Fibroblast of lung (primary cell): ENCODE data around the gene RHOT2. TPM values are rescaled to one million over a fixed set of nuclear protein-coding genes. Genes with fewer than 3 reads are reported as not detected.

ENCODE experiments used
- DNase-seq, 2 donors: peaks; one replicate each; pipeline versions ENCODE4 v3.0.0 to v3.0.0-alpha.2; 2010; ENCODE audit warnings: low read depth in 2 of 2
- H2AFZ ChIP-seq: 2 replicates; pipeline ENCODE4 v1.5.1; 2012; ENCODE audit warnings: low read length, control low read depth, inconsistent platforms
- H3K27ac ChIP-seq: 2 replicates; pipeline ENCODE4 v1.5.1; 2011; ENCODE audit warnings: low read length, control low read depth; ENCODE audit not compliant: insufficient read depth
- H3K27me3 ChIP-seq: 2 replicates; pipeline ENCODE4 v1.5.1; 2011; ENCODE audit warnings: mild to moderate bottlenecking, low read length; ENCODE audit not compliant: control insufficient read depth, insufficient read depth
- H3K36me3 ChIP-seq: 2 replicates; pipeline ENCODE4 v1.5.1; 2011; ENCODE audit warnings: low read length; ENCODE audit not compliant: control insufficient read depth, insufficient read depth
- H3K4me1 ChIP-seq: 2 replicates; pipeline ENCODE4 v1.5.1; 2011; ENCODE audit warnings: low read length; ENCODE audit not compliant: control insufficient read depth, insufficient read depth; ENCODE audit errors: extremely low read depth
- H3K4me2 ChIP-seq: 2 replicates; pipeline ENCODE4 v1.5.1; 2011; ENCODE audit warnings: low read length, control low read depth; ENCODE audit not compliant: insufficient read depth; ENCODE audit errors: extremely low read depth
- H3K4me3 ChIP-seq, 4 experiments: fragments of 200-600 bp in 1 of 4; sonication (generic) in 1 of 4; replicated peaks in 1 of 4; 2 replicates each; pipeline ENCODE4 v1.5.1; 2011 to 2016; ENCODE audit warnings: low read length in 4 of 4, low read depth in 3 of 4, mild to moderate bottlenecking in 3 of 4, control low read depth in 2 of 4, inconsistent platforms in 1 of 4, mixed read lengths in 1 of 4; ENCODE audit not compliant: insufficient read depth in 1 of 4; ENCODE audit errors: control extremely low read depth in 1 of 4
- H3K79me2 ChIP-seq: 2 replicates; pipeline ENCODE4 v1.5.1; 2012; ENCODE audit warnings: mild to moderate bottlenecking, low read length, inconsistent platforms; ENCODE audit not compliant: control insufficient read depth, insufficient read depth
- H3K9ac ChIP-seq: 2 replicates; pipeline ENCODE4 v1.5.1; 2011; ENCODE audit warnings: mild to moderate bottlenecking, low read length, control low read depth; ENCODE audit not compliant: insufficient read depth
- H3K9me3 ChIP-seq: 2 replicates; pipeline ENCODE4 v1.5.1; 2012; ENCODE audit warnings: low read depth, low read length; ENCODE audit not compliant: control insufficient read depth, insufficient read depth
- H4K20me1 ChIP-seq: 2 replicates; pipeline ENCODE4 v1.5.1; 2011; ENCODE audit warnings: low read length; ENCODE audit not compliant: control insufficient read depth, insufficient read depth; ENCODE audit errors: extremely low read depth
- CTCF ChIP-seq, 2 donors: IDR thresholded peaks in 1 of 2; conservative IDR thresholded peaks in 1 of 2; 1 replicate in 1 of 2; 2 replicates in 1 of 2; pipeline ENCODE4 v1.5.1; 2011 to 2012; ENCODE audit warnings: low read length in 2 of 2, control low read depth in 1 of 2, inconsistent platforms in 1 of 2, low read depth in 1 of 2, mild to moderate bottlenecking in 1 of 2
- EZH2 ChIP-seq: IDR thresholded peaks from 2 replicates; pipeline ENCODE4 v1.5.1; 2012; ENCODE audit warnings: low read length, control low read depth, mild to moderate bottlenecking; ENCODE audit errors: missing control alignments
- polyA plus RNA-seq, 2 donors: library from polyadenylated mRNA; depleted of rRNA in 1 of 2; stranded (reverse) in 1 of 2; unstranded in 1 of 2; fragments of >200 nt; gene quantifications; 2 replicates each; pipeline ENCODE4 v1.2.1, GENCODE V29; 2011 to 2012; ENCODE audit warnings: missing spikeins in 1 of 2
- total RNA-seq: library from RNA; depleted of rRNA; stranded (reverse); fragments of >200 nt; gene quantifications from 2 replicates; pipeline ENCODE4 v1.2.1, GENCODE V29; 2014

RHOT2 gene
- total and polyA plus RNA-seq, 2 donors (not counting 1 experiment from before 2014, with no cell fraction given): 29.6 to 35.4 TPM

GRCh38 chr16:710500-711075, 42.7 kb downstream of the RHOT2 start:
- peaks cover 11% of the 10 kb centered on the region for H3K4me1 ChIP-seq
- H3K4me3 ChIP-seq: no peak overlapping the region
- H3K9ac ChIP-seq: no peak overlapping the region
- TF ChIP-seq CTCF (conservative IDR thresholded peaks at IDR 0.05 in 1 of 2, IDR thresholded peaks at IDR 0.05 in 1 of 2; ENCODE audit: low read depth in 1 of 2, low read length in 2 of 2) (no peak), EZH2 (no peak)
- H3K36me3 ChIP-seq: no peaks in the 10 kb centered on the region
- H4K20me1 ChIP-seq: no peaks in the 10 kb centered on the region
- H2AFZ ChIP-seq: no peak overlapping the region
- no peaks in the 10 kb centered on the region for H3K79me2 ChIP-seq
- no peak for DNase-seq
- H3K9me3 ChIP-seq: no peaks in the 10 kb centered on the region
- H3K27me3 ChIP-seq: peaks cover 17% of the 10 kb centered on the region
- no peak overlapping the region for H3K4me2 ChIP-seq
- H3K27ac ChIP-seq: no peak overlapping the region

GRCh38 chr16:711084-711483, 43.2 kb downstream of the RHOT2 start:
- DNase-seq: no peak
- Histone ChIP-seq H4K20me1 (no peaks in the 10 kb centered on the region), H3K36me3 (no peaks in the 10 kb centered on the region), H3K4me3 (no peak overlapping the region), H3K27me3 (peaks cover 17% of the 10 kb centered on the region), H3K4me1 (peaks cover 11% of the 10 kb centered on the region), H3K9me3 (no peaks in the 10 kb centered on the region), H3K79me2 (no peaks in the 10 kb centered on the region), H3K9ac (no peak overlapping the region), H2AFZ (no peak overlapping the region), H3K27ac (no peak overlapping the region), H3K4me2 (no peak overlapping the region)
- TF ChIP-seq CTCF (conservative IDR thresholded peaks at IDR 0.05 in 1 of 2, IDR thresholded peaks at IDR 0.05 in 1 of 2; ENCODE audit: low read depth in 1 of 2, low read length in 2 of 2): no peak
- TF ChIP-seq EZH2: no peak

- Histone ChIP-seq H3K36me3 (no peaks in the 10 kb centered on the region), H3K9me3 (no peaks in the 10 kb centered on the region), H3K4me1 (peaks cover 13% of the 10 kb centered on the region), H4K20me1 (no peaks in the 10 kb centered on the region), H2AFZ (no peak overlapping the region), H3K27me3 (peaks cover 12% of the 10 kb centered on the region), H3K9ac (no peak overlapping the region), H3K4me3 (no peak overlapping the region), H3K4me2 (no peak overlapping the region), H3K27ac (no peak overlapping the region), H3K79me2 (no peaks in the 10 kb centered on the region)
- TF ChIP-seq EZH2 (no peak), CTCF (conservative IDR thresholded peaks at IDR 0.05 in 1 of 2, IDR thresholded peaks at IDR 0.05 in 1 of 2; ENCODE audit: low read depth in 1 of 2, low read length in 2 of 2) (peak; percentile 78 to 82)
- DNase-seq: peak; percentile 44 to 53
These were observed 43.8 kb downstream of the RHOT2 start for GRCh38 chr16:711548-712320.
